ENCODE results near the gene SYT7.

SYT7 gene

GRCh38 chr11:61502522-61502921 lies 78.4 kb downstream of the SYT7 start:
- no peak for DNase-seq (ENCODE audit: low read depth in 3 of 3, low spot score in 1 of 3)

- DNase-seq (ENCODE audit: low read depth in 3 of 3, low spot score in 1 of 3): no peak
These were observed 80.9 kb downstream of the SYT7 start for GRCh38 chr11:61499816-61500491.

GRCh38 chr11:61498767-61499341 lies 82.0 kb downstream of the SYT7 start:
- DNase-seq (ENCODE audit: low read depth in 3 of 3, low spot score in 1 of 3): no peak

GRCh38 chr11:61497876-61498275 lies 83.0 kb downstream of the SYT7 start:
- DNase-seq (ENCODE audit: low read depth in 3 of 3, low spot score in 1 of 3): no peak

GRCh38 chr11:61497473-61497872 lies 83.4 kb downstream of the SYT7 start:
- no peak for DNase-seq (ENCODE audit: low read depth in 3 of 3, low spot score in 1 of 3)

- DNase-seq (ENCODE audit: low read depth in 3 of 3, low spot score in 1 of 3): no peak
These were observed 84.1 kb downstream of the SYT7 start for GRCh38 chr11:61496602-61497400.

GRCh38 chr11:61495801-61496601 lies 84.9 kb downstream of the SYT7 start:
- DNase-seq (ENCODE audit: low read depth in 3 of 3, low spot score in 1 of 3): no peak

- no peak for DNase-seq (ENCODE audit: low read depth in 3 of 3, low spot score in 1 of 3)
These were observed 86.4 kb downstream of the SYT7 start for GRCh38 chr11:61494381-61494961.

- DNase-seq (ENCODE audit: low read depth in 3 of 3, low spot score in 1 of 3): no peak
These were observed 89.0 kb downstream of the SYT7 start for GRCh38 chr11:61491736-61492395.

GRCh38 chr11:61489833-61490721 lies 90.8 kb downstream of the SYT7 start:
- DNase-seq (ENCODE audit: low read depth in 3 of 3, low spot score in 1 of 3): no peak

GRCh38 chr11:61488651-61489291 lies 92.1 kb downstream of the SYT7 start:
- DNase-seq (ENCODE audit: low read depth in 3 of 3, low spot score in 1 of 3): no peak

GRCh38 chr11:61487342-61488025 lies 93.4 kb downstream of the SYT7 start:
- DNase-seq (ENCODE audit: low read depth in 3 of 3, low spot score in 1 of 3): no peak

- DNase-seq (ENCODE audit: low read depth in 3 of 3, low spot score in 1 of 3): no peak
These were observed 94.1 kb downstream of the SYT7 start for GRCh38 chr11:61486779-61487178.

GRCh38 chr11:61486011-61486620 lies 94.8 kb downstream of the SYT7 start:
- DNase-seq (ENCODE audit: low read depth in 3 of 3, low spot score in 1 of 3): no peak

- no peak for DNase-seq (ENCODE audit: low read depth in 3 of 3, low spot score in 1 of 3)
These were observed 95.8 kb downstream of the SYT7 start for GRCh38 chr11:61485080-61485479.

- no peak for DNase-seq (ENCODE audit: low read depth in 3 of 3, low spot score in 1 of 3)
These were observed 96.3 kb downstream of the SYT7 start for GRCh38 chr11:61484541-61484940.

GRCh38 chr11:61482513-61482912 lies 98.4 kb downstream of the SYT7 start:
- DNase-seq (ENCODE audit: low read depth in 3 of 3, low spot score in 1 of 3): peak in 1 of 3 donors; percentile 10

GRCh38 chr11:61481806-61482205 lies 99.1 kb downstream of the SYT7 start:
- DNase-seq (ENCODE audit: low read depth in 3 of 3, low spot score in 1 of 3): no peak
